Fibroblast of peridontal ligament (primary cell): ENCODE measurements around the gene TAGAP.

ENCODE experiments used
- DNase-seq: peaks from one replicate; pipeline ENCODE4 v3.0.0-alpha.2; 2010; ENCODE audit errors: extremely low read depth

TAGAP gene

GRCh38 chr6:159071843-159072769 lies 27.3 kb upstream of the TAGAP start:
- no peak for DNase-seq

- DNase-seq, result no peak
These were observed 24.2 kb upstream of the TAGAP start for GRCh38 chr6:159068904-159069578.

DNA sequence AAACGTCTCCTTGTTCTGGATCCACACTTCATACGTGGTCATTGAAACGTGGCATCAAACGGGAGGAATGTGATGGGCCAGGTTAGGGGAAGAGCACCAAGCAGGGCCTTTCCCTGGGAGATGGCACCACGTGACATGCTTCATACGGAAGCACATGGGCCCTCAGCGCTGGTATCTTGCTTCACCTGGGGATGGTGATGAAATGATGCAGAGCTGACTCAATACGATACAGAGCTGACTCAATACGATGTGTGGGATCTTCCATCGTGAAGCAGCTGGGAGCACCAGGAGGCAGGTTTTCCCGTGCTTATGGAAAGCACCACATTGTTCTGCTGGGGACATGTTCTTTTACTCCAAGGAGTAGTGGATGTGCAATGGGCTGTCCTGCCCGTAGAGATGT lies 22.5 kb upstream of the TAGAP start:
- no peak for DNase-seq

GRCh38 chr6:159066483-159066882 lies 21.7 kb upstream of the TAGAP start:
- DNase-seq, result no peak

GRCh38 chr6:159065759-159066329 lies 21.1 kb upstream of the TAGAP start:
- DNase-seq, result no peak

DNA sequence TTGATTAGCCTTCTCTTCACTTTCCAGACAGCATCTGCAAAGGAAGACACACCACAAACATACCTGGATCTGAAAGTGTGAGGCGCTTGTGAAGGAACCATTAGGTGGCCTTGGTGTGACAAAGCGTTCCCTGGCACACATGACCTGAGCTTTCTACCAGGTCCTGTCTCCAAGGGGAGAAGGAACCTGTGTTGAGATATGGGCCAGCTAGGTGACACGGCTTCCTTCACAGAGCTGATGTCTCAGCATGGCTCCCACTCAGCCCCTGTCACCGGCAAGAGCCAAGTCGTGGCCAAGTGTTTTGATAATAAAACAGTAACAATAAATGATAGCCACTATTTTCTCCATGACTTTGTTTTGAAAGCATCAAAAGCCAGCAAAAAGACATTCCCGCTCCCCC lies 20.3 kb upstream of the TAGAP start:
- DNase-seq, result no peak

DNA sequence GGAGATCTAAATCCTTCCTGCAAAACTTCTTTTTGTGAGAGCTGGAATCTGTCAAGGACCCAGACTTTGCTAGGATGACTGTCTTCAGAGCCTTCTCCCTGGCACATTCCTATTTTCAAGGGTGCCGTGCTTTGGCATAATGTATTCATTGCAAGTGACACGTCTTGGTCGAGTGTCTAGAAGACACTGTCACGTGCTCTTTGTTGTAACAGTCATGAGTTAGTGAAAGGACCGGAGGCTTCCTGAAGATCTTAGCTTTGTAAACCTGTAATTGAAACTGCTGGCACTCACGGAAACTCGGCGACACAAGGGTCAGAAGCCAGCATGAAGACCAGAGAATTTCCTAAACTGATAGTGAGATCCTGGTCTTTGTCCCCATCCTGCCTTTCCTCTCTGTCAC lies 19.7 kb upstream of the TAGAP start:
- DNase-seq, result no peak

DNA sequence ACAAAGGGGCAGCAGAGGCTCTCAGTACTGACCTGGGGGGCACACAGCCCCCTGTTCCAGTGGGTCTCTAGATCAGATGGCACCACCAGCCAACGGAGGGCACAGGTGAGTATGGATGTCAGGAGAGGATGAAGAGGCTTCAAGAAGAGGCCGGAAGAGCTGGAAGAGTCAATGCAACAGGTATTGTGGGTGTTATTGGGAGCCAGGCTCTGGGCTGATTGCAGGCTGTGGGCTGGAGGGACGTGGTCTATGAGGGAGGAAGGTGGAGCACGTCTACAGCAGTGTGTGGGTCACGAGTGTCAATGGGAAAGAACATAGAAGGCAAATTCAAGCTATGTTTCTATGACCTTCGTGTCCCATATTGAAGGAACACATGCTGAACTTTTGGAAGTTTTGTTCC lies 18.8 kb upstream of the TAGAP start:
- no peak for DNase-seq

DNA sequence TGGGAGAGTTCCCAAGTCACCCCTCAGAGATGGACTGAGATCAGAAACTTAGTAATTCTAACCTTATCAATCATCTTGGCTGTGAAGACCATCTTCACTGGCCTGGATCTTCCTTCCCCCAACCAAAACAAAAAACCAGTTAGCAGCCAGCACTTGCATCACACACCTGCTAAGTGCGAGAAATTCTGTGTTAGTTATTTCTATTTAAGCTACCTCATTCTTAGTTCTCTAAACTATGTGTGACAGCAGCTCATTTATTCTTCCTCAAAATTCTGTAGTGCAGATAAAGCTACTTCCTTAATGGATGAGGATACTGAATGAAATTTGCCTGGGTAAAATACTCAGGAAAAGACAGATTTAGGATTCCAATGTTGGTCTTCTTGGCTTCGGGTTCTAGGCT lies 18.2 kb upstream of the TAGAP start:
- DNase-seq, result no peak

DNA sequence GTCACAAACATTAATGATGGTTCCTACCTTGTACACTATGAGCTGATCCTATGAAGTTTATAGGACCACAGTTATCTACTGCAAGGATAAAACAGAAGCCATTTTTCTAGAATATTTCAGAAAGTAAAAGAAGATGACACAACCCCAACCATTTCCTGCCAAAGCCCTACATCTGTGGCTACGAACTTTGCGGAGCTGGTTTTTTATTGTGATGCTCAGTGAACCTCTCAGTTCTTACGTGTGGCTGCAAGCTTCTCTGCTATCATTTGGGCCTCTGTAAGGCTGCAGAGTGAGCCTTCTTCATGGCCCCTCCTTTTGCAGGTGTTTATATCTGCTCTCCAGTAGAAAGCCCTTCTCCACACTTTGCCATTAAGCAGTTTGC lies 17.8 kb upstream of the TAGAP start:
- no peak for DNase-seq

GRCh38 chr6:159061805-159062563 lies 17.2 kb upstream of the TAGAP start:
- DNase-seq, result no peak

- DNase-seq, result no peak
These were observed 16.4 kb upstream of the TAGAP start for GRCh38 chr6:159061146-159061545.

DNA sequence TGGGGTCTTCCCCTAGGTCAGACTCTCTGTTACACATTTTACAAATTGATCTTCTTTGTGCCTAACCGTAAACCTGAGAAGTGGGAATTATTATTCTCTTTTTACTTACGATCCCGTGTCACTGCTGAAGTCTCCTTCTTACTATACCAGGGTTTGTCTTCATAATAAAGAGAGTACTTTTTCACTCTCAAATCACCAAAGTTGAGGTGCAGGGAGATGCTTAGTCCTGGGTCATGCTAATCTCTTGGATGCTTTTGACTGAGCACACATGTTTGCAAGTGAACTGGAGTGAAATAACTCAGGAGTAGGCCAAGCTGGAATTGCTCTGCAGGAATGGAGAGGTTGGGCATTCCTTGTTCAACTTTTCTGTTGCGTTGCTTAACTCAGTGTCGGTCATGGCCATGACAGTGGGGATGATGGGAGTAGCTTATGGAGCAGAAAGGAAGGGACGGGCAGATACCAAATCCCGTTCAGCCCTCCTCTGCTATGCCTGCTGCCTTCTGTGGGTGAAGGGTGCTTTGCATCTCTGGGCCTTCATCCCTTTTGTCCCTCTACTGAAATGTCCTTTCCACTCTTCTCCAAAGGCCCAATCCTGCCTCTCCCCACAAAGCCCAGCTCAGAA lies 15.2 kb upstream of the TAGAP start:
- no peak for DNase-seq

- DNase-seq, result no peak
These were observed 14.3 kb upstream of the TAGAP start for GRCh38 chr6:159059141-159059540.

GRCh38 chr6:159056899-159057298 lies 12.1 kb upstream of the TAGAP start:
- no peak for DNase-seq

DNA sequence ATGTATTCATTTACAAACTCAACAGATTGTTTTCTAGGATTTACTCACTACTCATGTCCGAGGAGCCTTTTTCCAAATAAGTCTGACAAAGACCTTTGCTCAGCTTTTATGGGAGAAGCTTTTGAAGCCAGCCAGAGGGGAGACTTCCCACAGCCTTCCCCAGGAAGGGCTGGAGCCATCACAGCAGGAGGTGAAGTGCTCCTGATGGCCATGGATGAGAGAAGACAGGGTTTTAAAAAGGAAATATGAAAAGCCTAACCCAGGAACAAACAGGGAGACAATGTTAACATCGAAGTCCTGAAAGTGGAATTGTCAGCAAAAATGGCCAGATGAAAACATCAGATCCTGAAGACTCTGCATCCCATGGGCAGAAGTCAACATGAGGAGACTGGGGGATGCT lies 11.6 kb upstream of the TAGAP start:
- no peak for DNase-seq

DNA sequence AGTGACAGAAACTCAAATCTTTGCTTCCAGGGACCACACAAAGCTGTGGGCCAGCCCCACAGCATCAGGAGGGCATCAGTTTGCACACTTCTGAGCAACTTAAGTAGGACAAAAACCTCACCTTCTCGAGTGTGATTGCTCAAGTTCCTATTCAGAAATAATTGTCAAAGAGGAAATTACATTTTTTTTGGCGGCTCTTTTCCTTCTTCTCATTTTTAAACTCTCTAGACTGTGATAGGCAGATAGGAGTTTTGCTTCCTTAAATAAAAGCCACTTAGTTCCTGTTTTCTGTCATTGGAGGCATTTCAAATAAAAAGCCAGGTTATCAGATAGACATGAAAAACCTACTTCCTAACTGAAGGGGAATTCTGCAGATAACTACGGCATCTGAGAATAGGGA lies 11.2 kb upstream of the TAGAP start:
- no peak for DNase-seq

DNA sequence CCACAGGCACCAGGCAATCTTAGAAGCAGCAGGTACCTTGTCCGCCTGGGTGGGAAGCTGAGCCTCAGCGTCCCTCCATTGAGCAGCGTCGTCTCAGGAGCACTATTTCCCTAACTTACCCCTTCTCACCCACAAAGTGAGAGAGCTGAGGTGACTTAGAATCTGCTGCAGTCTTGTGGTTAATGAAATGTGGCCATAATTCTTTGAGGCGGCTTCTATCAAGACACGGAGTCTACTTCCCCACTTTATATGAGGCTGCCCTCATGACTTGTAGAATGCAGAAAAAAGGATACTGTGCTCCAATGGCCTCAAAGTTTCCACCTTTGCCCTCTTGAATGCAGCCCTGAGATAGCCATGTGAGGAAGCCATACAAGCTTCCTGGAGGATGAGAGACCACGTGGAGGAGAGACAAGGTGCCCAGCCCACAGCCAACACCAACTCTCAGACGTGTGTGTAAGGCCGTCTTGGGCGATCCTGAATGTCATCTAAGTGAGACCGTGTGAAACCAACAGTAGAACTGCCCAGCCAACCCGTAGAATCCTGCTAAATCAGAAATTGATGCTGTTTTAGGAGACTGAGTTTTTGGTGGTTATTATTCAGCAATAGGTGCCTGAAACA lies 9.1 kb upstream of the TAGAP start:
- no peak for DNase-seq

DNA sequence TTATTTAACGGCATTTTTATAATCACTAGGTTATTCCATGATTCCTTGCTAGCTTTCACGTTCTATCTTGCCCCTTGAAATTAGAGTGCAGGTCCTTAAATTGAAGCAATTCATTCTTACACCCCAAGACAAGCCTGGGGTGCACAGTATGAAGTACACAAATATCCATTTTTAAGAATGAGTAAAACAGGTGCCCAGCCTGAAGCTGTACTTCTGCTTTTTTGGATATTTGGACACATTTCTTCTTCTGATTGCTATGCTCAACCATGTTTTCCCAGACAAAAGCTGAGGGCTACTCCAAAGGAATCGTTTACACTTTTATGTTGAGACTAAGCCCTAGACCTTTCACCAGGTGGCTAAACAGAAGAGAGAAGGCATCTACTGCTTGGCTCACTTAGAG lies 7.9 kb upstream of the TAGAP start:
- no peak for DNase-seq

GRCh38 chr6:159047891-159048685 lies 3.3 kb upstream of the TAGAP start:
- DNase-seq, result no peak

DNA sequence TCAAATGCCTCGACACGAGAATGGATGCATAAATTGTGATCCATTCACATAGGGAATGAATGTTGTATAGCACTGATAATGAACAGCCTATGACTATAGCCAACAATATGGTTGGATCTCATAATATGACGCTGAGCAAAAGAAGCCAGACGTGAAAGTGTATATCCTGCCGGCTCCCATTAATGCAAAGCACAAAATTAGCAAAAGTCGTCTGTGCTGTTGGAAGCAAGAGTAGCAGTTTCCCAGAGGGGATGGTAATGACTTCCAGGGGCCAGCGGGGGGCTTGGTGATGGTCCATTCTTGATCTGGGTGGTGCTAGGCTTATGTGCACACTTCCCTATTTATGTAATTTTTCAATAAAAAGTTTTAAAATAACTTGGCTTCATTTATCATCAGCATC lies 1.0 kb upstream of the TAGAP start:
- DNase-seq, result no peak
